ENCODE results near the gene KLHL33. TPM values are rescaled to one million over a fixed set of nuclear protein-coding genes. Genes with fewer than 3 reads are reported as not detected.
A peak's percentile ranks its signal among the peaks of the same experiment; 100 is the strongest.

KLHL33 gene
- total RNA-seq, 4 donors from 2014 or later: 0.16 to 0.27 TPM; not detected in 2

DNA sequence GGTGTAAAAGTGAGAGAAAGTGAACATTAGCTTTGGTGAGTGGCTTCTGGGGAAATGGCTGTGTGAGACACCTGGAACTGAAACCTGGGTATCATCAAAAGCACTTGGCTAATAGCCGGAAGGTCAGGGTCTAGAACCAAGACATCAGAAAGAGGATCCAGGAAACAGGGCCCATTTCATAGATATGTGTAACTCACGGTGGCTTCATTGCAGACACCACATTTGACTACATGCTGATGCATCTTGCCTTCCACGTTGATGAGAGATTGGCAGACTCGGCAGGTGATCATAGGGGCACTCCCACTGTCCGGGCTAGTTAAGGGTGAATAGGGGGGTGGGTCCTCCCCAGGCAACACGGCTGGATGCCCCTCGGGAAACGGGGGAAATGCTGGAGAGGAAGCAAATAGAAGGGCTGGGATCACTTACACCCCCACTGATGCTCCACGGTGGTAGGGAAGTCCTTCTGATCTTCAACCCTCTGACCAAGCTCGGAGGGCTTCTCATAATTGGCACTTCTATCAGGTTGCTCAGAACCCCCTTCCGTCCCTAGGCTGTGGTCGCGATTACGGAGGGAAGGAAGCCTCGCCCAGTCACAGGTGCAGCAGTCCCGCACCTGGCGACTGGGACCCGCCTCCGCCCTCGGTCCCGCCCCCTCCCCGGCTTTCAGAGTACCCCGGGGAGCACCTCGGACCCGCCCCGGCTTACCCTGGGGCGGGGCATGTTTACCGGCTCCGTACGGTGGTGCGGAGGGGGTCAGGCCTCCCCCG lies 24.7 kb upstream of the KLHL33 start:
- no peaks in the 10 kb centered on the region for H3K9me3 ChIP-seq
- H3K27me3 ChIP-seq: no peaks in the 10 kb centered on the region
- peaks cover 15 to 37% (median 24%) of the 10 kb centered on the region in 4 donors for H3K4me1 ChIP-seq
- H3K4me3 ChIP-seq: peak overlapping the region; percentile 69 to 86 (median 82)
- in situ Hi-C loops (cut with MboI; ENCODE audit: low pct_ligation_motif_present in 1 of 4, low pct_unique_long_range_greater_than_20kb in 1 of 4, low sequenced_read_pairs in 3 of 4): loop anchor here in 2 of 4 donors (10.0 to 25.0 kb wide), 4 partner anchors 46 to 227 kb away; partner anchors contain the start of genes CCNB1IP1 (in 2 of the 2), PARP2 (in 2 of the 2), ANG (in 1 of the 2) and RNASE4 (in 1 of the 2)
- peaks cover 0 to 30% (median 8%) of the 10 kb centered on the region in 4 donors for H3K36me3 ChIP-seq
- DNase-seq: peak; percentile 81
- WGBS, 2 donors (ENCODE audit: low coverage in 1 of 2): 4 to 16% methylated on average over 5 to 31 of the region's 32 CpGs
- intact Hi-C loops (cut with DNase I; ENCODE audit: low total_unique reads): loop anchor here (10.0 kb wide), 2 partner anchors 116 to 154 kb away; partner anchors contain the start of gene PARP2
- TF ChIP-seq POLR2AphosphoS5 (IDR thresholded peaks at IDR 0.05) (no peak), EP300 (IDR thresholded peaks at IDR 0.05; ENCODE audit: low read depth) (no peak), POLR2A (IDR thresholded peaks at IDR 0.05) (no peak)
- TF ChIP-seq, protein P1, sequence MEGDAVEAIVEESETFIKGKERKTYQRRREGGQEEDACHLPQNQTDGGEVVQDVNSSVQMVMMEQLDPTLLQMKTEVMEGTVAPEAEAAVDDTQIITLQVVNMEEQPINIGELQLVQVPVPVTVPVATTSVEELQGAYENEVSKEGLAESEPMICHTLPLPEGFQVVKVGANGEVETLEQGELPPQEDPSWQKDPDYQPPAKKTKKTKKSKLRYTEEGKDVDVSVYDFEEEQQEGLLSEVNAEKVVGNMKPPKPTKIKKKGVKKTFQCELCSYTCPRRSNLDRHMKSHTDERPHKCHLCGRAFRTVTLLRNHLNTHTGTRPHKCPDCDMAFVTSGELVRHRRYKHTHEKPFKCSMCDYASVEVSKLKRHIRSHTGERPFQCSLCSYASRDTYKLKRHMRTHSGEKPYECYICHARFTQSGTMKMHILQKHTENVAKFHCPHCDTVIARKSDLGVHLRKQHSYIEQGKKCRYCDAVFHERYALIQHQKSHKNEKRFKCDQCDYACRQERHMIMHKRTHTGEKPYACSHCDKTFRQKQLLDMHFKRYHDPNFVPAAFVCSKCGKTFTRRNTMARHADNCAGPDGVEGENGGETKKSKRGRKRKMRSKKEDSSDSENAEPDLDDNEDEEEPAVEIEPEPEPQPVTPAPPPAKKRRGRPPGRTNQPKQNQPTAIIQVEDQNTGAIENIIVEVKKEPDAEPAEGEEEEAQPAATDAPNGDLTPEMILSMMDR (IDR thresholded peaks at IDR 0.05): no peak
- peak overlapping the region; percentile 95 to 99 (median 97) for H3K27ac ChIP-seq

DNA sequence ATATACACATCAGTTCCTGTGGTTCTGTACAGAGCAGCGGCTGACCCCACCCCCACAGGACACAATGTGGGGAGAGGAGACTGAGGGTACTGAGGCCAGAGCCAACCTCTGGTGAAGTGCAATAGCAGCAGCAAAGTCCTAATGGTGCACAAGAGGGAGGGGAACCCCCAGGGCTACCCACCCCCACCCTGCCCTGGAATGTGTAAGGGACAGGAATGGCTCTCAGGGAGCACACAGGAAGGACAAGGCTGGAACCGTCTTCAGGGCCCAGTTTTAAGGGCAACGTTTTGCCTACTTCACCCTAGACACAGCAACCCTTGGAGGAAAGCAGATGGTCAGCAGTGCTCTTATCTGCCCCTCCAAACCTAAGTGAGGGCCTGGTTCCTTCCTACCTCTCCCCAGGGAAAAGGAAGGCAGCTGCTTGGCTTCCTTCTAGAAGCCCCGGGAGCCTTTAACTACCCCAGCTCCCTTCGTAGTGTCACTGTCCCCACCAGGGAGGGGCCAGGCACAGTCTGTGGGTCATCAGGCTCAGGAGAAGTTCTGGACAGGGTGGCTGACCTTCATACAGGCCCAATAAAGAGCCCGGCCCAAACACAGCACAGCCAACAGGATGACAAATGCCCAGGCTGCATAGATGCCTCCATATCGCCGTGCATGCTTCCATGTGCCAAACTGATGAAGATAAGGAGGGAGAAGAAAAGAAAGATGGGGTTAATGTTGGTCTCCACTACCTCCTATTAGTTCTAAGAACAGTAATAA lies 22.2 kb upstream of the KLHL33 start:
- no peak for TF ChIP-seq POLR2AphosphoS5 (IDR thresholded peaks at IDR 0.05)
- TF ChIP-seq, protein P1 (IDR thresholded peaks at IDR 0.05): no peak
- no peak for DNase-seq
- no peak overlapping the region for H3K27ac ChIP-seq
- no peak overlapping the region for H3K4me3 ChIP-seq
- WGBS, 2 donors (ENCODE audit: low coverage in 1 of 2): 29 to 73% methylated on average over 1 to 8 of the region's 8 CpGs
- in situ Hi-C loops (cut with MboI; ENCODE audit: low pct_ligation_motif_present in 1 of 4, low pct_unique_long_range_greater_than_20kb in 1 of 4, low sequenced_read_pairs in 3 of 4) (loop anchor here in 2 of 4 donors (25.0 kb wide), 2 partner anchors 121 to 229 kb away; partner anchors contain the start of genes CCNB1IP1 (in 2 of the 2), PARP2 (in 2 of the 2), ANG (in 1 of the 2) and RNASE4 (in 1 of the 2)), intact Hi-C loops (cut with DNase I; ENCODE audit: low total_unique reads) (no loop called here)
- H3K27me3 ChIP-seq: no peaks in the 10 kb centered on the region
- H3K9me3 ChIP-seq: no peaks in the 10 kb centered on the region
- peaks cover 23 to 47% (median 34%) of the 10 kb centered on the region in 4 donors for H3K4me1 ChIP-seq
- peaks cover 0 to 30% (median 8%) of the 10 kb centered on the region in 4 donors for H3K36me3 ChIP-seq

DNA sequence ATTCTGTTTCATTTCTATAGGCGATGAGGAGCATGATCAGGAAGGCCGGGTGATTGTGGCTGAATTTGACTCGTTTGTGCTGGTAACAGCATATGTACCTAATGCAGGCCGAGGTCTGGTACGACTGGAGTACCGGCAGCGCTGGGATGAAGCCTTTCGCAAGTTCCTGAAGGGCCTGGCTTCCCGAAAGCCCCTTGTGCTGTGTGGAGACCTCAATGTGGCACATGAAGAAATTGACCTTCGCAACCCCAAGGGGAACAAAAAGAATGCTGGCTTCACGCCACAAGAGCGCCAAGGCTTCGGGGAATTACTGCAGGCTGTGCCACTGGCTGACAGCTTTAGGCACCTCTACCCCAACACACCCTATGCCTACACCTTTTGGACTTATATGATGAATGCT lies 21.0 kb upstream of the KLHL33 start:
- DNase-seq: no peak
- in situ Hi-C loops (cut with MboI; ENCODE audit: low pct_ligation_motif_present in 1 of 4, low pct_unique_long_range_greater_than_20kb in 1 of 4, low sequenced_read_pairs in 3 of 4): loop anchor here in 2 of 4 donors (25.0 kb wide), 2 partner anchors 120 to 230 kb away; partner anchors contain the start of genes CCNB1IP1 (in 2 of the 2), PARP2 (in 2 of the 2), ANG (in 1 of the 2) and RNASE4 (in 1 of the 2)
- Histone ChIP-seq H3K4me3 (no peak overlapping the region), H3K9me3 (no peaks in the 10 kb centered on the region), H3K27me3 (no peaks in the 10 kb centered on the region), H3K36me3 (peaks cover 0 to 30% (median 9%) of the 10 kb centered on the region in 4 donors), H3K4me1 (peaks cover 25 to 45% (median 34%) of the 10 kb centered on the region in 4 donors), H3K27ac (peak overlapping the region in 3 of 4 donors; percentile 94 to 96 (median 95))
- 81% methylated on average over 13 of the region's 13 CpGs; no CpG with 5 or more reads in 1 of the 2 donors for WGBS, 2 donors (ENCODE audit: low coverage in 1 of 2)
- intact Hi-C loops (cut with DNase I; ENCODE audit: low total_unique reads): no loop called here
- TF ChIP-seq, protein P1 (IDR thresholded peaks at IDR 0.05): no peak
- TF ChIP-seq POLR2AphosphoS5 (IDR thresholded peaks at IDR 0.05): peak in 1 of 3 donors; percentile 34
